GM23338 (cell line): ENCODE data around the gene VPS4A. TPM values are rescaled to one million over a fixed set of nuclear protein-coding genes. Genes with fewer than 3 reads are reported as not detected.
A peak's percentile ranks its signal among the peaks of the same experiment; 100 is the strongest.

ENCODE experiments used
- ATAC-seq: fragments of 200-7000 bp; cut with Tn5 transposase; 3 replicates; pipeline ENCODE4 v1.9.1; 2020
- DNase-seq: peaks from one replicate; pipeline ENCODE4 v3.0.0-alpha.2; 2015; ENCODE audit warnings: low spot score
- H2AFZ ChIP-seq: fragments of 200-600 bp; sonication (generic); 2 replicates; pipeline ENCODE4 v1.8.0; 2016; ENCODE audit warnings: antibody characterized with exemption, mild to moderate bottlenecking, moderate library complexity
- H3F3A ChIP-seq: fragments of 200-600 bp; sonication (generic); replicated peaks from 2 replicates; pipeline ENCODE4 v1.8.0; 2017; ENCODE audit warnings: antibody characterized with exemption, mixed run types, low read depth
- H3K27ac ChIP-seq: fragments of 200-600 bp; sonication (generic); 2 replicates; pipeline ENCODE4 v1.6.1; 2016; ENCODE audit warnings: low read depth
- H3K27me3 ChIP-seq: fragments of 200-600 bp; sonication (generic); 2 replicates; pipeline ENCODE4 v1.8.0; 2016; ENCODE audit warnings: mild to moderate bottlenecking, mixed run types, moderate library complexity; ENCODE audit not compliant: insufficient read depth
- H3K36me3 ChIP-seq: fragments of 200-600 bp; sonication (generic); 2 replicates; pipeline ENCODE4 v1.8.0; 2016; ENCODE audit warnings: mild to moderate bottlenecking; ENCODE audit not compliant: insufficient read depth
- H3K4me1 ChIP-seq: fragments of 200-600 bp; sonication (generic); 2 replicates; pipeline ENCODE4 v1.8.0; 2016; ENCODE audit warnings: mild to moderate bottlenecking, moderate library complexity; ENCODE audit not compliant: insufficient read depth
- H3K4me2 ChIP-seq: fragments of 200-600 bp; sonication (generic); 2 replicates; pipeline ENCODE4 v1.7.1; 2017; ENCODE audit warnings: mixed run types
- H3K4me3 ChIP-seq: fragments of 200-600 bp; sonication (generic); 2 replicates; pipeline ENCODE4 v1.6.1; 2016; ENCODE audit warnings: mixed run types
- H3K79me2 ChIP-seq: fragments of 200-600 bp; sonication (generic); replicated peaks from 2 replicates; pipeline ENCODE4 v1.8.0; 2017; ENCODE audit warnings: mild to moderate bottlenecking; ENCODE audit not compliant: insufficient read depth
- H3K9me2 ChIP-seq: fragments of 200-600 bp; sonication (generic); 2 replicates; pipeline ENCODE4 v1.8.0; 2017; ENCODE audit not compliant: insufficient read depth
- H4K20me1 ChIP-seq: fragments of 200-600 bp; sonication (generic); replicated peaks from 2 replicates; pipeline ENCODE4 v1.8.0; 2017; ENCODE audit warnings: mild to moderate bottlenecking; ENCODE audit not compliant: insufficient read depth
- H3K27ac Mint-ChIP-seq: 2 replicates; pipeline ENCODE4 v1.8.0; 2020; ENCODE audit warnings: inconsistent platforms, mild to moderate bottlenecking, moderate library complexity, mixed read lengths
- H3K27me3 Mint-ChIP-seq: 3 replicates; pipeline ENCODE4 v1.8.0; 2022; ENCODE audit warnings: low read depth, mild to moderate bottlenecking, moderate library complexity, mixed read lengths, inconsistent platforms; ENCODE audit not compliant: insufficient read depth, poor library complexity
- H3K36me3 Mint-ChIP-seq: 3 replicates; pipeline ENCODE4 v1.8.0; 2021; ENCODE audit warnings: low read depth, mild to moderate bottlenecking, inconsistent platforms, moderate library complexity, mixed read lengths
- H3K4me1 Mint-ChIP-seq: 3 replicates; pipeline ENCODE4 v1.8.0; 2020; ENCODE audit warnings: mild to moderate bottlenecking, inconsistent platforms, mixed read lengths
- H3K4me3 Mint-ChIP-seq: 3 replicates; pipeline ENCODE4 v1.8.0; 2021; ENCODE audit warnings: moderate library complexity, mild to moderate bottlenecking, inconsistent platforms, mixed read lengths
- H3K9me3 Mint-ChIP-seq: 3 replicates; pipeline ENCODE4 v1.8.0; 2020; ENCODE audit warnings: moderate library complexity, mild to moderate bottlenecking, inconsistent platforms, mixed read lengths
- EZH2 ChIP-seq: fragments of 200-600 bp; sonication (generic); IDR thresholded peaks from one replicate; pipeline ENCODE4 v1.8.0; 2017; ENCODE audit warnings: antibody characterized with exemption, mild to moderate bottlenecking, low read depth; ENCODE audit not compliant: unreplicated experiment
- NANOG ChIP-seq: IDR thresholded peaks from 2 replicates; pipeline ENCODE4 v1.6.1; 2016; ENCODE audit warnings: antibody characterized with exemption, borderline replicate concordance
- POLR2AphosphoS5 ChIP-seq: IDR thresholded peaks from 2 replicates; pipeline ENCODE4 v1.6.1; 2016; ENCODE audit warnings: antibody characterized with exemption, low read depth
- STAT1 ChIP-seq: IDR thresholded peaks from one replicate; pipeline ENCODE4 v1.6.1; 2016; ENCODE audit warnings: antibody characterized with exemption; ENCODE audit not compliant: unreplicated experiment
- ZNF114 ChIP-seq: fragments of 250-450 bp; sonication (Bioruptor Pico); IDR thresholded peaks from 2 replicates; pipeline ENCODE4 v1.5.0; 2020; ENCODE audit warnings: mild to moderate bottlenecking, moderate library complexity
- ZNF462 ChIP-seq: fragments of 250-450 bp; sonication (Bioruptor Pico); IDR thresholded peaks from 2 replicates; pipeline ENCODE4 v1.5.0; 2020; ENCODE audit warnings: mild to moderate bottlenecking, moderate library complexity
- polyA plus RNA-seq: library from polyadenylated mRNA; unstranded; fragments of >200 nt; fragmentation: Nextera tagmentation; extraction: Ambion mirVana; gene quantifications from 2 replicates; pipeline ENCODE4 v1.2.1, GENCODE V29; 2016
- total RNA-seq: library from RNA; depleted of rRNA; stranded (reverse); fragments of >200 nt; shearing (Covaris generic); gene quantifications from 2 replicates; pipeline ENCODE4 v1.2.3, GENCODE V29; 2014
- TF ChIP-seq, protein P1 (sequence below): IDR thresholded peaks from 2 replicates; pipeline ENCODE4 v1.6.1; 2016; ENCODE audit warnings: antibody characterized with exemption

Gene VPS4A
- total and polyA plus RNA-seq, 2 experiments from 2014 or later = 29.1 to 32.7 TPM

GRCh38 chr16:69338557-69339288 is 27.6 kb downstream of the VPS4A start (continued):
- TF ChIP-seq ZNF462 (CRISPR knock-in tag) = no peak
- TF ChIP-seq NANOG = no peak
- no peak for TF ChIP-seq POLR2AphosphoS5

DNA sequence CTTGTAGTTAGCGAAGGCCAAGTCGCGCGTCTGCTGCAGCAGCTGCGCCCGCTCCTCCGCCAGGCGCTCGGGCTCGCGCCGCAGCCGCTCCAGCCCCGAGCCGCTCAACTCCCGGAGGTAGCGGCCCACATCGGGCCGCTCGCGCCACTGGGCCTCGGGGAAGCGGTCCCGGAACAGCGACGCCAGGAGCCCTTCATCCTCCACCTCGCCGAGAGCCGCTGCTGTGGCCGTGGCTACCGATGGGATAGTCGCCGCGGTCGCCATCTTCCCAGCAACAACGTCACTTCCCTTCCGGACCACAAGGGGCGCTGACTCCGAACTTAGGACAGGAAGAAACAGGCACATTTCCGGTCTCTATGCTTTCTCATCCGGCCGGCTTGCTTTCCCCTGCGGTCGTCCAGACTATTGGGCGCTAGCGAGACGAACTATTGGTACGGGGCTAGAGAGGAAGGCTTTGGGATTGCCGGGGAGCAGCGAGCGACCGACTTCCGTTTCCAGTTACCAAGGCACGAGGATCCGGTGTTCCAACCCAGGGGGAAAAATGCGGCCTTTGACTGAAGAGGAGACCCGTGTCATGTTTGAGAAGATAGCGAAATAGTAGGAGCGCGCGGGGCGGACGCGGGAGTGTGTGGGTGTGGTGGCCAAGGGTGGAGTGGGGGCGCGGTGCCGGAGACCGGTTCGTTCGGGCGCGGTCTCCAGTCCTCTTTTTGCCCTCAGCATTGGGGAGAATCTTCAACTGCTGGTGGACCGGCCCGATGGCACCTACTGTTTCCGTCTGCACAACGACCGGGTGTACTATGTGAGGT is 28.3 kb downstream of the VPS4A start, which contains the start of the genes COG8 and NIP7:
COG8 (minus strand) TSS at position 276 of the 806 bp plus-strand sequence; CDS start at position 264, 12 bp downstream.
NIP7 (plus strand) TSS at position 484 of the 806 bp plus-strand sequence; CDS start at position 542, 58 bp downstream.
- Histone ChIP-seq H3K4me1 (peaks cover 15% of the 10 kb centered on the region; the same call in 1 of the 2 replicates), H3K27ac (peak within 1 kb of the TSS; percentile 92), H2AFZ (peak within 1 kb of the TSS; percentile 73), H3K4me2 (peak within 1 kb of the TSS; percentile 100), H3F3A (peaks cover 32% of the 10 kb centered on the region; the same call in 1 of the 2 replicates), H3K79me2 (peaks cover 52% of the 10 kb centered on the region), H3K4me3 (peak within 1 kb of the TSS; percentile 99), H4K20me1 (0 out of 2 replicates have a peak, but pooled peaks cover 11% of the 10 kb centered on the region), H3K9me2 (no peaks in the 10 kb centered on the region), H3K27me3 (no peaks in the 10 kb centered on the region), H3K36me3 (peaks cover 44% of the 10 kb centered on the region)
- Mint-ChIP-seq H3K27ac (peak within 1 kb of the TSS; percentile 99), H3K9me3 (no peaks in the 10 kb centered on the region; the same call in 2 of the 3 replicates), H3K36me3 (peaks cover 81% of the 10 kb centered on the region), H3K27me3 (peaks cover 17% of the 10 kb centered on the region), H3K4me3 (peak within 1 kb of the TSS; percentile 99), H3K4me1 (peaks cover 22% of the 10 kb centered on the region)
- DNase-seq = peak; percentile 100
- ATAC-seq = peak; percentile 98
- TF ChIP-seq STAT1 (no peak), EZH2 (no peak), ZNF114 (CRISPR knock-in tag) (no peak)
- TF ChIP-seq, protein P1, sequence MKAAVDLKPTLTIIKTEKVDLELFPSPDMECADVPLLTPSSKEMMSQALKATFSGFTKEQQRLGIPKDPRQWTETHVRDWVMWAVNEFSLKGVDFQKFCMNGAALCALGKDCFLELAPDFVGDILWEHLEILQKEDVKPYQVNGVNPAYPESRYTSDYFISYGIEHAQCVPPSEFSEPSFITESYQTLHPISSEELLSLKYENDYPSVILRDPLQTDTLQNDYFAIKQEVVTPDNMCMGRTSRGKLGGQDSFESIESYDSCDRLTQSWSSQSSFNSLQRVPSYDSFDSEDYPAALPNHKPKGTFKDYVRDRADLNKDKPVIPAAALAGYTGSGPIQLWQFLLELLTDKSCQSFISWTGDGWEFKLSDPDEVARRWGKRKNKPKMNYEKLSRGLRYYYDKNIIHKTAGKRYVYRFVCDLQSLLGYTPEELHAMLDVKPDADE = peak; percentile 93
